ENCODE results near the gene ACOX3.
"Not testable (repeated sequence)": the region's sequence is repeated elsewhere in the genome, so short reads cannot be mapped to it uniquely, and the experiment has no call there.

DNA sequence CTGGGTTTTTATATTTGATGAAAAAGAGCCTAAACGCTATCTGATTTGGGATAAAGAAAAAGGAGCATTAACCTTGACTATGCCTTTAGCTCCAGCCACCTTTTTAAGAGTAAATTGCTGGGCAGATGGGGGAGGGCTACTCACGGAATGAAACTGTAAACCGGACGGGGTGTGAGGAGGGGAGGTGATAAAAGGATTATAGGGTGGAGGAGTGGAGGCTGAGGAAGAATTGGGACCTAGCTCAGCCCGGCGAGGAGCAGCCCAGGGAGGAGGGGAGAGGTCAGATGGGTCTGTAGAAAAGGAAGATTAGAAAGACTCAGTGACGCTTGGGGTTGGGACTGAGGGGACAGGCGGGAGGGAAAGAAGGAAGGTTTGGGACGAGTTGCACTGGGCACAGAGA, 46.1 kb upstream of the ACOX3 start:
- TF ChIP-seq, protein P1, sequence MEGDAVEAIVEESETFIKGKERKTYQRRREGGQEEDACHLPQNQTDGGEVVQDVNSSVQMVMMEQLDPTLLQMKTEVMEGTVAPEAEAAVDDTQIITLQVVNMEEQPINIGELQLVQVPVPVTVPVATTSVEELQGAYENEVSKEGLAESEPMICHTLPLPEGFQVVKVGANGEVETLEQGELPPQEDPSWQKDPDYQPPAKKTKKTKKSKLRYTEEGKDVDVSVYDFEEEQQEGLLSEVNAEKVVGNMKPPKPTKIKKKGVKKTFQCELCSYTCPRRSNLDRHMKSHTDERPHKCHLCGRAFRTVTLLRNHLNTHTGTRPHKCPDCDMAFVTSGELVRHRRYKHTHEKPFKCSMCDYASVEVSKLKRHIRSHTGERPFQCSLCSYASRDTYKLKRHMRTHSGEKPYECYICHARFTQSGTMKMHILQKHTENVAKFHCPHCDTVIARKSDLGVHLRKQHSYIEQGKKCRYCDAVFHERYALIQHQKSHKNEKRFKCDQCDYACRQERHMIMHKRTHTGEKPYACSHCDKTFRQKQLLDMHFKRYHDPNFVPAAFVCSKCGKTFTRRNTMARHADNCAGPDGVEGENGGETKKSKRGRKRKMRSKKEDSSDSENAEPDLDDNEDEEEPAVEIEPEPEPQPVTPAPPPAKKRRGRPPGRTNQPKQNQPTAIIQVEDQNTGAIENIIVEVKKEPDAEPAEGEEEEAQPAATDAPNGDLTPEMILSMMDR (IDR thresholded peaks at IDR 0.05) = not testable (repeated sequence)
- not testable (repeated sequence) for TF ChIP-seq POLR2A (IDR thresholded peaks at IDR 0.05)
